GM12878 (cell line): Measurements from ENCODE around the gene DNAH1. TPM values are rescaled to one million over a fixed set of nuclear protein-coding genes. Genes with fewer than 3 reads are reported as not detected.
"Not testable (repeated sequence)": the region's sequence is repeated elsewhere in the genome, so short reads cannot be mapped to it uniquely, and the experiment has no call there.

Source experiments
- ATAC-seq: fragments of 200-7000 bp; cut with Tn5 transposase; 3 replicates; pipeline ENCODE4 v1.9.1; 2020; ENCODE audit warnings: mild to moderate bottlenecking, moderate library complexity
- BruUV-seq: library from RNA; stranded (reverse); fragments of 400-500 nt; replicated peaks from 2 replicates; lab custom pipeline; 2021; lab: Mats Ljungman, UMichigan
- CTCF ChIA-PET: fragments of 300-600 bp; sonication (Branson Sonifier 250); formaldehyde crosslinking; extraction: SDS; loops from one replicate; lab custom pipeline; 2021; ENCODE audit warnings: inconsistent platforms; lab: Yijun Ruan, JAX
- POLR2A ChIA-PET: fragments of 350-600 bp; formaldehyde crosslinking; extraction: SDS; loops from one replicate; lab custom pipeline; 2021; ENCODE audit warnings: inconsistent platforms; lab: Charles Lee
- RAD21 ChIA-PET: fragments of 300-600 bp; sonication (Branson Sonifier 250); formaldehyde crosslinking; loops from one replicate; lab custom pipeline; 2023; ENCODE audit warnings: antibody characterized with exemption; ENCODE audit not compliant: unreplicated experiment; lab: Charles Lee
- SMC1A ChIA-PET: fragments of 300-600 bp; sonication (Branson Sonifier 250); formaldehyde crosslinking; loops from one replicate; lab custom pipeline; 2023; ENCODE audit not compliant: unreplicated experiment, uncharacterized antibody; lab: Charles Lee
- DNase-seq: peaks from one replicate; pipeline ENCODE4 v3.0.0-alpha.2; 2011; ENCODE audit warnings: low read depth, low spot score
- FAIRE-seq: peaks from 3 replicates; lab custom pipeline; 2011; peaks lifted over from hg19 to GRCh38; lab: Jason Lieb, UNC
- H2AFZ ChIP-seq: 2 replicates; pipeline ENCODE4 v1.6.0; 2011; ENCODE audit warnings: low read depth, low read length, control low read depth; ENCODE audit not compliant: control insufficient read depth
- H3K27ac ChIP-seq: 2 replicates; pipeline ENCODE4 v1.5.1; 2011; ENCODE audit warnings: control low read depth; ENCODE audit not compliant: control insufficient read depth, insufficient read depth
- H3K27me3 ChIP-seq, 2 experiments: replicated peaks in 1 of 2; 2 replicates each; pipeline versions ENCODE4 v1.6.0 to v1.6.1; 2011; ENCODE audit warnings: low read length in 1 of 2; ENCODE audit not compliant: control insufficient read depth in 2 of 2, insufficient read depth in 2 of 2
- H3K36me3 ChIP-seq, 2 experiments: 2 replicates each; pipeline ENCODE4 v1.5.1; 2011; ENCODE audit warnings: low read length in 1 of 2; ENCODE audit not compliant: control insufficient read depth in 2 of 2, insufficient read depth in 2 of 2
- H3K4me1 ChIP-seq: 2 replicates; pipeline ENCODE4 v1.6.1; 2011; ENCODE audit warnings: mild to moderate bottlenecking, low read length, moderate library complexity, mixed read lengths; ENCODE audit not compliant: control insufficient read depth, insufficient read depth
- H3K4me2 ChIP-seq: 2 replicates; pipeline ENCODE4 v1.6.0; 2011; ENCODE audit warnings: control low read depth; ENCODE audit not compliant: control insufficient read depth, insufficient read depth
- H3K4me3 ChIP-seq: fragments of 200-600 bp; sonication (generic); 2 replicates; pipeline ENCODE4 v1.5.1; 2016
- H3K79me2 ChIP-seq: 2 replicates; pipeline ENCODE4 v1.6.0; 2011; ENCODE audit warnings: low read length; ENCODE audit not compliant: control insufficient read depth, insufficient read depth
- H3K9ac ChIP-seq: 2 replicates; pipeline ENCODE4 v1.8.0; 2011; ENCODE audit warnings: low read length, control low read depth, mixed read lengths; ENCODE audit not compliant: control insufficient read depth, insufficient read depth
- H3K9me3 ChIP-seq: replicated peaks from 3 replicates; pipeline ENCODE4 v1.5.1; 2011; ENCODE audit warnings: mild to moderate bottlenecking, low read length; ENCODE audit not compliant: control insufficient read depth, insufficient read depth
- H4K20me1 ChIP-seq: 2 replicates; pipeline ENCODE4 v1.6.0; 2011; ENCODE audit not compliant: control insufficient read depth, insufficient read depth
- CREB1 ChIP-seq: IDR thresholded peaks from 2 replicates; pipeline ENCODE4 v1.6.1; 2012; ENCODE audit warnings: low read depth, mild to moderate bottlenecking, inconsistent platforms
- E2F4 ChIP-seq: IDR thresholded peaks from 2 replicates; pipeline ENCODE4 v1.6.1; 2012; ENCODE audit warnings: low read depth, low read length, improper control_type of control experiment
- GATAD2B ChIP-seq: fragments of 450-650 bp; conservative IDR thresholded peaks from 2 replicates; pipeline ENCODE4 v1.6.1; 2017; ENCODE audit warnings: low read depth, mild to moderate bottlenecking, moderate library complexity
- JUND ChIP-seq: IDR thresholded peaks from 2 replicates; pipeline ENCODE4 v1.6.1; 2012; ENCODE audit warnings: low read depth, mild to moderate bottlenecking, low read length, improper control_type of control experiment, moderate library complexity
- SIN3A ChIP-seq: IDR thresholded peaks from 2 replicates; pipeline ENCODE4 v1.6.1; 2012; ENCODE audit warnings: low read depth, low read length, improper control_type of control experiment
- SUPT20H ChIP-seq: IDR thresholded peaks from 2 replicates; pipeline ENCODE4 v1.6.1; 2011; ENCODE audit warnings: low read depth, mild to moderate bottlenecking, low read length, moderate library complexity, borderline replicate concordance; ENCODE audit not compliant: control insufficient read depth
- WGBS: methylation state at CpG from one replicate; pipeline ENCODE4 v1.1.6; 2016; ENCODE audit warnings: low lambda C conversion rate; ENCODE audit not compliant: insufficient replicate concordance, insufficient coverage; ENCODE audit errors: missing lambda C conversion rate; 5-methylcytosine and 5-hydroxymethylcytosine counted together
- in situ Hi-C: fragments of 300-500 bp; cut with MboI; formaldehyde crosslinking; loops from 9 replicates; pipeline ENCODE4 v1.14.3; 2018; ENCODE audit warnings: mixed read lengths
- intact Hi-C: fragments of 100-400 bp; cut with micrococcal nuclease; formaldehyde crosslinking; loops from one replicate; pipeline ENCODE4 v1.14.2; 2022; ENCODE audit not compliant: unreplicated experiment
- polyA plus RNA-seq, 11 experiments: library from polyadenylated mRNA; depleted of rRNA in 4 of 11; unstranded in 6 of 11; stranded (reverse) in 5 of 11; fragments of >200 nt; fragmentation: Nextera tagmentation in 4 of 11; fragmentation: Illumina TruSeq in 1 of 11; extraction: Ambion mirVana in 4 of 11; extraction: Trizol in 1 of 11; gene quantifications; 1 replicate in 1 of 11; 2 replicates in 10 of 11; pipeline versions ENCODE4 v1.2.1 to v1.2.3, GENCODE V29; 2011 to 2016; ENCODE audit warnings: inconsistent platforms in 2 of 11, missing spikeins in 2 of 11, low read depth in 1 of 11
- total RNA-seq, 4 experiments: library from RNA; depleted of rRNA in 3 of 4; stranded (reverse); fragments of >200 nt in 3 of 4; fragmentation: Illumina TruSeq in 1 of 4; extraction: Trizol in 1 of 4; gene quantifications; 2 replicates each; pipeline versions ENCODE4 v1.2.1 to v1.2.3, GENCODE V29; 2013 to 2021

The DNAH1 gene
- total and polyA plus RNA-seq, 10 of the 15 experiments (the other 5 are each of a cell fraction or from before 2014, with no cell fraction given): 0.31 to 5.8 (median 2.7) TPM

GRCh38 chr3:52270252-52270754 lies 45.8 kb upstream of the DNAH1 start (continued):
- no peak for TF ChIP-seq E2F4
- no peak for TF ChIP-seq GATAD2B
- no peak for TF ChIP-seq JUND
- no peak for TF ChIP-seq SIN3A
- TF ChIP-seq SUPT20H: no peak
- no peak for TF ChIP-seq CREB1

GRCh38 chr3:52272172-52272571 lies 43.9 kb upstream of the DNAH1 start:
- DNase-seq: not testable (repeated sequence)

More at GRCh38 chr3:52272172-52272571, 43.9 kb upstream of the DNAH1 start:
- H2AFZ ChIP-seq, in situ Hi-C loops, H3K9me3 ChIP-seq, H3K27me3 ChIP-seq, H3K27ac ChIP-seq, H4K20me1 ChIP-seq, BruUV-seq, ATAC-seq, FAIRE-seq, intact Hi-C loops: not testable (repeated sequence)
- Histone ChIP-seq H3K9ac (peak overlapping the region; percentile 14; the same call in 1 of the 2 replicates), H3K4me1 (peaks cover 10% of the 10 kb centered on the region), H3K4me2 (peak overlapping the region; percentile 70), H3K4me3 (peak overlapping the region; percentile 53; the same call in 1 of the 2 replicates), H3K36me3 (peaks cover 8 to 22% of the 10 kb centered on the region in 2 experiments), H3K79me2 (peaks cover 87% of the 10 kb centered on the region)
- POLR2A ChIA-PET: interaction anchor here (0.7 to 1.8 kb wide), 4 partner anchors 27 to 725 kb away, joined by 3 to 8 read pairs (median 4); partner anchors contain the start of genes PPM1M and TLR9
- SMC1A ChIA-PET: interaction anchor here (0.6 to 2.8 kb wide), 12 partner anchors 9 to 83 kb away, joined by 3 to 8 read pairs (median 4); partner anchors contain the start of gene TLR9
- RAD21 ChIA-PET: interaction anchor here (0.8 to 2.2 kb wide), 4 partner anchors 12 to 52 kb away, joined by 3 to 11 read pairs (median 5); no protein-coding TSS in a partner anchor
- WGBS: 87% methylated on average over 9 of the region's 9 CpGs
- CTCF ChIA-PET: interaction anchor here (0.7 to 2.3 kb wide), 9 partner anchors 13 to 52 kb away, joined by 3 to 10 read pairs (median 5); partner anchors contain the start of gene TLR9
